ENCODE results near the gene SMIM9.

Gene SMIM9

GRCh38 chrX:154824638-154825037 is 9.8 kb downstream of the SMIM9 start (continued):
- TF ChIP-seq ZNF18 (tag by site-specific recombination; IDR thresholded peaks at IDR 0.05) (no peak), ZBTB48 (tag by site-specific recombination; IDR thresholded peaks at IDR 0.05) (no peak), MEIS1 (CRISPR knock-in tag; IDR thresholded peaks at IDR 0.05; ENCODE audit: borderline replicate concordance) (no peak), ZNF426 (tag by site-specific recombination; IDR thresholded peaks at IDR 0.05) (no peak)

GRCh38 chrX:154822029-154822428 is 12.4 kb downstream of the SMIM9 start:
- POLR2A ChIA-PET, result no interaction called here
- Histone ChIP-seq H3K27ac (ENCODE audit: extremely low read depth, low read depth, low read length) (no peak overlapping the region), H3K9me3 (ENCODE audit: control insufficient read depth, insufficient read depth, low read depth, low read length) (no peaks in the 10 kb centered on the region; the same call in 1 of the 2 replicates), H3K36me3 (ENCODE audit: control insufficient read depth in 2 of 2, insufficient read depth in 1 of 2, low read length in 2 of 2) (no peaks in the 10 kb centered on the region), H3K4me3 (ENCODE audit: low read depth, low read length) (no peak overlapping the region), H3K4me1 (ENCODE audit: control insufficient read depth, insufficient read depth, low read length) (no peaks in the 10 kb centered on the region)
- CTCF ChIA-PET, result no interaction called here
- TF ChIP-seq ZNF610 (tag by site-specific recombination; IDR thresholded peaks at IDR 0.05; ENCODE audit: borderline replicate concordance) (no peak), ZNF398 (tag by site-specific recombination; IDR thresholded peaks at IDR 0.05) (no peak), PRDM4 (tag by site-specific recombination; IDR thresholded peaks at IDR 0.05) (no peak), ZNF394 (tag by site-specific recombination; IDR thresholded peaks at IDR 0.05; ENCODE audit: borderline replicate concordance) (no peak), ZNF214 (tag by site-specific recombination; IDR thresholded peaks at IDR 0.05; ENCODE audit: borderline replicate concordance) (no peak), GLIS2 (tag by site-specific recombination; IDR thresholded peaks at IDR 0.05) (no peak), ZNF114 (tag by site-specific recombination; IDR thresholded peaks at IDR 0.05) (no peak), ZSCAN30 (tag by site-specific recombination; IDR thresholded peaks at IDR 0.05) (no peak), INSM2 (tag by site-specific recombination; IDR thresholded peaks at IDR 0.05) (no peak), ZFP69B (tag by site-specific recombination; IDR thresholded peaks at IDR 0.05) (no peak), KLF9 (tag by site-specific recombination; IDR thresholded peaks at IDR 0.05; ENCODE audit: low read depth) (no peak)

GRCh38 chrX:154821523-154821922 is 12.9 kb downstream of the SMIM9 start:
- ChIA-PET CTCF (no interaction called here), POLR2A (no interaction called here)
- no peak for TF ChIP-seq ZNF121 (tag by site-specific recombination; IDR thresholded peaks at IDR 0.05)
- TF ChIP-seq ZNF626 (tag by site-specific recombination; IDR thresholded peaks at IDR 0.05), result no peak
- Histone ChIP-seq H3K36me3 (ENCODE audit: control insufficient read depth in 2 of 2, insufficient read depth in 1 of 2, low read length in 2 of 2) (no peaks in the 10 kb centered on the region), H3K27ac (ENCODE audit: extremely low read depth, low read depth, low read length) (no peak overlapping the region), H3K4me3 (ENCODE audit: low read depth, low read length) (no peak overlapping the region), H3K9me3 (ENCODE audit: control insufficient read depth, insufficient read depth, low read depth, low read length) (no peaks in the 10 kb centered on the region; the same call in 1 of the 2 replicates), H3K4me1 (ENCODE audit: control insufficient read depth, insufficient read depth, low read length) (no peaks in the 10 kb centered on the region)

All from HEK293 (cell line).